SIG-M5 (cell line): ENCODE results near the gene WDR83.
"Not testable (repeated sequence)": the region's sequence is repeated elsewhere in the genome, so short reads cannot be mapped to it uniquely, and the experiment has no call there.

Experiments used
- DNase-seq: peaks from one replicate; lab custom pipeline; 2025; lab: John Stamatoyannopoulos, UW

The WDR83 gene

GRCh38 chr19:12666265-12667048 is at the start of gene WDR83, which contains the start of gene MAN2B1:
TSS of gene WDR83 (plus strand) at chr19:12666807. CDS start at chr19:12669791, 2,984 bp downstream.
TSS of gene MAN2B1 (minus strand) at chr19:12666742. CDS start at chr19:12666701, 41 bp downstream.
- no peak for DNase-seq

DNA sequence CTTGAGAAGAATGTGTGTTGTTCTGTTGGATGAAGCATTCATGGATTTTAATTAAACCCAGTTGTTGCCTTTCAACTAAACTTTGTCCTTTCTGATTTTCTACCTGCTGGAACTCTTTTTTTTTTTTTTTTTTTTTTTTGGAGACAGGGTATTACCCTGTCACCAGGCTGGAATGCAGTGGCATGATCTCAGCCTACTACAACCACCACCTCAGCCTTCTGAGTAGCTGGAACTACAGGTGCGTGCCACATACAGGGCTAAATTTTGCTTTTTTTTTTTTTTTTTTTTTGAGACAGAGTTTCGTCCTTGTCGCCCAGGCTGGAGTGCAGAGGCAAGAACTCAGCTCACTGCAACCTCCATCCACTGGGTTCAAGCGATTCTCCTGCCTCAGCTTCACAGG is 49.0 kb upstream of the WDR83 start:
- no peak for DNase-seq

GRCh38 chr19:12621253-12622024 is 45.2 kb upstream of the WDR83 start:
- not testable (repeated sequence) for DNase-seq

DNA sequence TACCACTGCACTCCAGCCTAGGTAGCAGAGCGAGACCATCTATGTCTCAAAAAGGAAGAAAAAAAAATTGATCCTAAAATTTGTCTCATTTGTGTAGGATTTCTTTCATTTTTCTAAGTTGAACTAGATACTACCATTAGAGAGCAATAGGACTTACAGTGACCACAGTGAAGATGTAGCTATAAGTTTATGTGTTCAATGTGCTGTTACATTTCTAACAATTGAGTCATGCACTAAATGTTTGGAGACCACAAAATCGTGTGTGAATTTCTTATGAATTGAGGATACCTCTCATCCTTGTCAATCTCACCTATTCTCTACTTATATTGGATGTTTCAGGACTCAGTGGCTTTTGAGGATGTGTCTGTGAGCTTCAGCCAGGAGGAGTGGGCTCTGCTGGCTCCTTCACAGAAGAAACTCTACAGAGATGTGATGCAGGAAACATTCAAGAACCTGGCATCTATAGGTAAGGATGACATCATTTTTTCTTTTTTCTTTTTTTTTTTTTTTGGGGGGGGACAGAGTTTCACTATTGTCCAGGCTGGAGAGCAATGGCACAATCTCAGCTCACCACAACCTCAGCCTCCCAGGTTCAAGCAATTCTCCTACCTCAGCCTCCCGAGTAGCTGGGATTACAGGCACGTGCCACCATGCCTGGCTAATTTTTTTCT is 43.1 kb upstream of the WDR83 start:
- no peak for DNase-seq

DNA sequence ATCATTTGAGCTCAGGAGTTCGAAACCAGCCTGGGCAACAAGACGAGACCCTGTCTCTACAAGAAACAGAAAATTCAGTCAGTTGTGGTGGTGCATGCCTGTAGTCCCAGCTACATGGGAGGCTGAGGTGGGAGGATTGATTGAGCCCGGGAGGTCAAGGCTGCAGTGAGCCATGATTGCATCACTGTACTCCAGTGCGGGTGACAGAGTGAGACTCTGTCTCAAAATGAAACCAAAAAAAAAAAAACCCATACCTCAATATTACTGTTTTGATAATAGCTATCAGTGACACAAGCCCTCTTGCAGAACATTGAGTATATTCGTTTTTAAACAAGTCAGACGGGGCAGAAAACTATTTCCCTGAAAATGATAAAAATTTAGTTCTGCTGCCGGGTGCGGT is 39.6 kb upstream of the WDR83 start:
- DNase-seq: no peak

GRCh38 chr19:12628040-12629022 is 38.3 kb upstream of the WDR83 start:
- DNase-seq: no peak

DNA sequence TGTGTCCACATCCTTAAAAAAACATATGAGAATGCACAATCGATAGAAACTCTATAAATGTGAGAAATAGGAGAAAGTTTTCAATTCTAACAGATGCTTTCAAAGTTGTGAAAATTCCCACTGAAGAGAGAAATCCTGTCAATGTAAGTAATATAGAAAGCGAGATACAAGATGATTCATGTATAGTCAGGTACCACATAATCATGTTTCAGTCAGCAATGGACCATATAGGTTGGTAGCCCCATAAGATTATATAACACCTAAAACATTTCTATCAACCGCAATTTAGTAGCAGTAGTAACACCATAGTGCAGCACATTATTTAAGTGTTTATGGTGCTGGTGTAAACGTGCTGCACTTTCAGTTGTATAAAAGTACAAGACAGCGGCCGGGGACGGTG is 37.4 kb upstream of the WDR83 start:
- no peak for DNase-seq

- no peak for DNase-seq
These were observed 30.0 kb upstream of the WDR83 start for GRCh38 chr19:12636631-12637030.

DNA sequence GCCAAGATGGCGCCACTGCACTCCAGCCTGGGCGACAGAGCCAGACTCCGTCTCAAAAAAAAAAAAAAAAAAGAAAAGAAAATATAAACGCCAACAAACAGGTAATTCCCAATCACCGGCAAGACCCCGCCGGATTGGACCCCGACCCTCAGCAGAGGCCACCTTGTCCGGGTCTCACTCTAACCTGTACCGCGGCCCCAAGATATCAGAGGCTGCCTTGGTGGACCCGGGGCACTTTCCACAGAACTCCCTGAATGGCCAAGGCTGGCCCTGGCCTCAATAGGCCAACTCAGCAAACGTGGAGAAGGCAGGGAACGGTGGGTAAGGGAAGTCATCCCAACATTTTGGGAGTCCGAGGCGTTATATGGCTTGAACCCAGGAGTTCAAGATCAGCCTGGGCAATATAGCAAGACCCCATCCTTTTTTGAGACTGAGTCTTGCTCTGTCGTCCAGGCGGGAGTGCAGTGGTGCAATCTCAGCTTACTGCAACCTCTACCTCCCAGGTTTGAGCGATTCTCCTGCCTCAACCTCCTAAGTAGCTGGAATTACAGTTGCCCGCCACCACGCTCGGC is 27.9 kb upstream of the WDR83 start:
- DNase-seq: no peak

DNA sequence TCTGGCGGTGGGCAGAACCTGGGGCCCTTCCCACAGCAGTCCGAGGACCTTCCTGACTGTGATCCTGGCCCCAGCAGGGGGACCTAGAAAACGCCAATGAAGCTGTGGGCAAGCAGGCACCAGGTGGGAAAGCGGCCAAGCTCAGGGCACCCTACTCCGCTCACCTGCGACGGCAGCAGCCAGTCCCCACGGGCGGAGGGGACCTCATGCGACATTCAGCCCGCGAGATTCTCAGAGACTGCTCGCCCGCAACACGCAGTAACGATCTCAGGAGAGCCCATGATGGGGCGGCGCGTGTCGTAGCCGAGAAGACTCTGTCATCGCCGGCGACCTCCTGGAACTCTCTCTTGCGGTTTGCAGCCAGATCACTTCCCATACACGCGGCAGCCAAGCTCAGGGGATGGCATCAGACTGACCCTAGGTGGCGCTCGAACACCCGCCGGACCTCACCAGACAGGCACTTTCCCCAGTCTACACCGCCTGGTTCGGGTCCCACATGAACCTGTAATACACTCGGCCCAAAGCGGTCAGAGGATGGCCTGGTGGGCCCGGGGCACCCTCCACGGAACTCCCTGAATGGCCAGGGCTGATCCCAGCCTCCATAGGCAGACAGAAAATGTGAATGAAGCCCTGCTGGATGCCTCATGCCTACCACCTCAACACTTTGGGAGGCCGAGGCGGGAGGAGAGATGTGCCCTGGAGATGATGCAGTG is 26.6 kb upstream of the WDR83 start:
- no peak for DNase-seq

- no peak for DNase-seq
These were observed 25.2 kb upstream of the WDR83 start for GRCh38 chr19:12641456-12641855.

DNA sequence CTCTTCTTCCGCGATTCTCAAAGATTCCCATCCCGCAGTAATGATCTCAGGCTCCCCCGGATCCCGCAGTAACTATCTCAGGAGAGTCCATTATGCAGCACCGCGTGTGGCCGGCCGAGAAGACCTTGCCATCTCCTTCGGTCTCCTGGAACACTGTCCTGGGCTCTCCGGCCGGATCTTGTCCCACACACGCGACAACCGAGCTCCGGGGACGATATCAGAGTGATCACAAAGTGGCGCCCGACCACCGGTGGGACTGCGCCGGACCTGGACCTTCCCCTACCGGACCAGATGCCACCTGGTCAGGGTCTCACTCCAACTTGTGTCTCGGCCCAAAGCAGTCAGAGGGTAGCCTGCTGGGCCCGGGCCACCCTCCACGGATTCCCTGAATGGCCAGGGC is 24.1 kb upstream of the WDR83 start:
- DNase-seq: no peak

- DNase-seq: not testable (repeated sequence)
These were observed 22.9 kb upstream of the WDR83 start for GRCh38 chr19:12643716-12644115.

DNA sequence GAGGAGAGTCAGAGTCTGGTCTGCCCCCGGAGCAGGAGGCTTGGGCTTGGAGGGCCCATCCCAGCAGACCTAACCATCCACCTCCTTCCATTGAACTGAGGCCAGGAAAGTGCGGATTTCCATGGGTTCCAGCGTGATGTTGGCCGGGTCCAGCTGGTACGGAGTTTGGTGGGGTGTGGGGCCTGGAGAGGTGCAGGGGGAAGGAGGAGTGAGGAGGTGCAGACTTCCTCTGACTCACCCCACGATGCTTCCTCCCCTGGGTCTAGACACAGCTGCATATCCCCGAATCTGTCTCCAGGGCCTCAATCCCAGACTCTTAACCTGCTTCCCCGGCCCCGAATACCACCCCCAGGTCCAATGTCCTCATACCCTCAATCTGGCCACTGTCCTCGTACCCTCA is 20.1 kb upstream of the WDR83 start:
- DNase-seq: no peak

GRCh38 chr19:12647047-12647446 is 19.6 kb upstream of the WDR83 start:
- DNase-seq: no peak

DNA sequence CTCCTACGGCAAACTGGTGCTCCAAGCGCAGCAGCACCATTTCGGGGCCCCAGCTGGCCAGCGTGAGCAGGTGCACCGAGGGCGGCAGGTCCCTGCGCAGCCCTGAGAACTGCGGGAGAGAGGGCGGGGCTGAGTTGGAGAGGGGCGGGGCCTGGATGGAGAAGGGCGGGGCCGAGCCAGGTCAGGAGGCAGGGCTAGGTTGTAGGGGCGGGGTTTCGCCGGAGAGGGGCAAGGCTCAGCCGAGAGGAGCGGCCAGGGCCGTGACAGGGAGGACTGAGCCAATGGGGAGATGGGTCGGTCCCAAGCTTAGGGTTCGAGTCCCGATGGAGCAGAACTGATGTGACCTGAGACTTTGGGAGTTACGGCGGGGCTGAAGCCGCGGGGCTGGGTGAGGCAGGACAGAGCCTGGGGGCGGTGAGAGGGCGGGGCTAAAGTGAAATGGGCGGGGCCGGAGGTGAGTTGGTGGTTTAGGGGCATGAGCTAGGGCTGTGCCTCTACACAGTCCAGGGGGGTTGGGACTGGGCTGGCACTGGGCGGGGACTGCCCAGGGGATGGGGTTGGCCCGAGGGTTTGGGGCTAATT is 19.0 kb upstream of the WDR83 start:
- no peak for DNase-seq

DNA sequence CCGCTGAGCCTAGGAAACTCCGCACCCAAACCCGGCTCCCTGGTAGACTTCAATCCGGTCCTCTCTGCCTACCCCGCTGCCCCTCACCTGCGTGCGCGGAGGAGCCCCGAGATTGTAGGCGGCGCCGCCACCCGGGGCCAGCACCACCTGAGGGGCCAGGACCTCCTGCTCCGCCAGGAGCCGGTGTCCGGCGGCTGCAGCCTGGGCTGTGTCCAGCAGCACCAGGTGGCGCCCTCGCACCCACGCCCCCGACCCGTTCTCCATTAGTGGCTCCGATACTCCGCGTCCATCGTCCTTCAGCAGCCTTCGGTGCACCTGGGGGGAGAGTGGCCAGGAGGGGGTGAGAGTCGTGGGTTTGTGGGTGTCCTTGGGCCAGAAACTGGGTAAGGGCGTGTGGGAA is 18.5 kb upstream of the WDR83 start:
- no peak for DNase-seq

- DNase-seq: no peak
These were observed 16.7 kb upstream of the WDR83 start for GRCh38 chr19:12649941-12650340.

DNA sequence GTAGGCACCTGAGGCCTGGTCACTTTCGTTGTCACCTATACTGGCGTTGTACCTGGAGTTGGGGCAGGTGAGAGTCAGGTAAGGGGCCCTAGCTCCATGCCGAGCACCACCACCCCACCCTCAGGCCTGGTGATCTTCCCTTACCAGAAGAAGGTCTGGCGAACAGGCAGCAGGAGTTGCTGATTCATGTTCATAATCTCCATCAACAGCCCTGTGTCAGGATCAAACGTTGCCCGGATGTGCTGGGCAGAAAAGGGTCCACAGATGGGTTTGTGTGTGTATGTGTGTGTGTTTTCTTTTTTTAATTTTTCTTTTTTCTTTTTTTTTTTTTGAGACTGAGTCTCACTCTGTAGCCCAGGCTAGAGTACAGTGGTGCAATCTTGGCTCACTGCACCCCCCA is 14.4 kb upstream of the WDR83 start:
- no peak for DNase-seq

GRCh38 chr19:12655546-12655945 is 11.1 kb upstream of the WDR83 start:
- DNase-seq: no peak
